Ishikawa (cell line): ENCODE measurements around the gene STRBP.

Experiments used
- CEBPB ChIP-seq: IDR thresholded peaks from 2 replicates; pipeline ENCODE4 v1.6.1; 2012
- CREB1 ChIP-seq: IDR thresholded peaks from 2 replicates; pipeline ENCODE4 v1.6.1; 2012; ENCODE audit warnings: low read depth
- EGR1 ChIP-seq: IDR thresholded peaks from 2 replicates; pipeline ENCODE4 v1.6.1; 2012
- EP300 ChIP-seq: IDR thresholded peaks from 2 replicates; pipeline ENCODE4 v1.6.1; 2012; ENCODE audit warnings: borderline replicate concordance
- FOXM1 ChIP-seq: IDR thresholded peaks from 2 replicates; pipeline ENCODE4 v1.6.1; 2012; ENCODE audit warnings: low read depth, borderline replicate concordance
- RAD21 ChIP-seq: IDR thresholded peaks from 2 replicates; pipeline ENCODE4 v1.6.1; 2012; ENCODE audit warnings: low read depth
- TAF1 ChIP-seq: IDR thresholded peaks from 2 replicates; pipeline ENCODE4 v1.6.1; 2012; ENCODE audit warnings: low read depth, mild to moderate bottlenecking
- YY1 ChIP-seq: IDR thresholded peaks from 2 replicates; pipeline ENCODE4 v1.6.1; 2012; ENCODE audit warnings: low read depth
- ZBTB7A ChIP-seq: IDR thresholded peaks from 2 replicates; pipeline ENCODE4 v1.6.1; 2012; ENCODE audit warnings: low read depth

GRCh38 chr9:123157221-123157620 lies 111.2 kb downstream of the STRBP start:
- TF ChIP-seq CEBPB (no peak), YY1 (no peak), EGR1 (no peak), RAD21 (no peak), TAF1 (no peak), FOXM1 (no peak), EP300 (no peak), ZBTB7A (no peak), CREB1 (no peak)
